GM12801 (cell line): ENCODE data around the gene KCTD3.

Source experiments
- CTCF ChIP-seq: IDR thresholded peaks from one replicate; pipeline ENCODE4 v1.5.1; 2011; ENCODE audit warnings: control low read depth; ENCODE audit not compliant: insufficient read length; ENCODE audit errors: extremely low read depth

Gene KCTD3

GRCh38 chr1:215566556-215567490 lies at the start of gene KCTD3:
KCTD3 (plus strand) TSS chr1:215567304; CDS start chr1:215567686, 382 bp downstream.
- TF ChIP-seq CTCF: no peak

- no peak for TF ChIP-seq CTCF
Measured at GRCh38 chr1:215517441-215517891, 49.6 kb upstream of the KCTD3 start.

- TF ChIP-seq CTCF: no peak
Measured at GRCh38 chr1:215518594-215518993, 48.5 kb upstream of the KCTD3 start.

- TF ChIP-seq CTCF: no peak
Measured at GRCh38 chr1:215521279-215521678, 45.8 kb upstream of the KCTD3 start.

GRCh38 chr1:215523128-215523861 lies 43.8 kb upstream of the KCTD3 start:
- no peak for TF ChIP-seq CTCF

GRCh38 chr1:215523906-215524305 lies 43.2 kb upstream of the KCTD3 start:
- no peak for TF ChIP-seq CTCF

- no peak for TF ChIP-seq CTCF
Measured at GRCh38 chr1:215526147-215526845, 40.8 kb upstream of the KCTD3 start.
